Measurements from ENCODE around the gene MTHFD1.

Gene MTHFD1

DNA sequence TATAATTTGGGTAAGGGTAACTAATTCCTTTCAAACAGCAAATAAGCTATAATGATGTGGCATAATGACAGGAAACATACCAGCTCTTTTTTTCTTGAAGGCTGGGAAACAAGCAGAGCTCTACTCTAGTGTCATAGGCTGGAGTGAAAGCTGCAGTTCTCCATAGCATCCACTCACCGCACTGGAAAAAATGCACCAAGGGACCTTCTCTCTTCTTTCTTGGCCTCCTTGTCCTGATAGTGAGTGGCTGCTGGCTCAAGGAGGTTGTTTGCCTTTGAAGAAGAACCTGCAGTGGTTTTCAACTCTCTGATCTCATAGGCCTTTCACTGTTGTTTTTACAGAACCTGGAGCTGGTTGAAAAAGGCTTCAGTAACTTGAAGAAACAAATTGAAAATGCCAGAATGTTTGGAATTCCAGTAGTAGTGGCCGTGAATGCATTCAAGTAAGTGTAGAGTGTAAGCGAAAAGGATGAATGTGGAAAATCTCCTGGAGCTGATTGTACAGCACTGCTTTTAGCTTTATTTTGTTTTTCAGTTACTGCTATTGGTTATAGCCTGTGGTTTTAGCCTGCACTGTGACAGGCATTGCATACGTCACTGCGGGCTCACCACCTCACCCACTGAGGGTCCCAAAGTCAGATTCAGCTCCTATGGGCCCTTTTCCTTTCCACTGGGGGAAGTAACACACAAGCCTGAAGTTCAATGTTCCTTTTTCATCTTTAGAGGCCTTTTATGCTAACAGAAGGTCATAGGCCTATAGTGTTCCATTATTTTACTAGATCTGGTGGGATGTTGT lies 59.9 kb downstream of the MTHFD1 start:
- DNase-seq (ENCODE audit: low read depth), result no peak

DNA sequence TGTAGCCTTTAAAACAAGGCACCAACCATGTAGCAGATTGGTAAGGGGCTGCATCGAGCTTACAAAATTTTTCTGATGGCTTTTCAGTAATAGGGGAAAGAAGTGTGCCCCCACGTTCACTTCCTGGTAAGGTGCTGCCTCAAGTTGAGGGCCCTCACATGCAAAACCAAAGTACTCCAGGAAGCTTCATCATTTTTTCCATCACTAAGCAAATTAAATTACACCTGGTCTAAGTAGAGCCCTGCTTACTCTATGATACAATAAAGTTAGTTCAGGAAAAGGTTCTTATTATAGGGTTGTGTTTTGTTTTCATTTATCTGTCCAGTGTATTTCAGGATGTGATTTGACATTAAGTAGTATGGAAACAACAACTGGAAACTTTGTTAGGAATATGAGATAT lies 62.1 kb downstream of the MTHFD1 start:
- no peak for DNase-seq (ENCODE audit: low read depth)

DNA sequence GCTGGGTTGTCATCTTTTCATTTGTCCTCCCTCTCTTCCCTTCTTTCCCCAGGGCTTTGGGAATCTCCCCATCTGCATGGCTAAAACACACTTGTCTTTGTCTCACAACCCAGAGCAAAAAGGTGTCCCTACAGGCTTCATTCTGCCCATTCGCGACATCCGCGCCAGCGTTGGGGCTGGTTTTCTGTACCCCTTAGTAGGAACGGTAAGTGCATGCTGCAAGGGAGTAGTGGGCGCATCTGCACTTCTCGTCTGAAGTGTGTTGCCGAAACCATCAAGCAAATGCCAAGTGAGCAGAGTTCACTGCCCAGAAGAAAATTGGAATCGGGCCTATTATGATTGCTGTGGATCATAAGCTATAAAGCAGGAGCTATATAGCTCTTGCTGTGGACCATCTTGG lies 66.5 kb downstream of the MTHFD1 start:
- no peak for DNase-seq (ENCODE audit: low read depth)

DNA sequence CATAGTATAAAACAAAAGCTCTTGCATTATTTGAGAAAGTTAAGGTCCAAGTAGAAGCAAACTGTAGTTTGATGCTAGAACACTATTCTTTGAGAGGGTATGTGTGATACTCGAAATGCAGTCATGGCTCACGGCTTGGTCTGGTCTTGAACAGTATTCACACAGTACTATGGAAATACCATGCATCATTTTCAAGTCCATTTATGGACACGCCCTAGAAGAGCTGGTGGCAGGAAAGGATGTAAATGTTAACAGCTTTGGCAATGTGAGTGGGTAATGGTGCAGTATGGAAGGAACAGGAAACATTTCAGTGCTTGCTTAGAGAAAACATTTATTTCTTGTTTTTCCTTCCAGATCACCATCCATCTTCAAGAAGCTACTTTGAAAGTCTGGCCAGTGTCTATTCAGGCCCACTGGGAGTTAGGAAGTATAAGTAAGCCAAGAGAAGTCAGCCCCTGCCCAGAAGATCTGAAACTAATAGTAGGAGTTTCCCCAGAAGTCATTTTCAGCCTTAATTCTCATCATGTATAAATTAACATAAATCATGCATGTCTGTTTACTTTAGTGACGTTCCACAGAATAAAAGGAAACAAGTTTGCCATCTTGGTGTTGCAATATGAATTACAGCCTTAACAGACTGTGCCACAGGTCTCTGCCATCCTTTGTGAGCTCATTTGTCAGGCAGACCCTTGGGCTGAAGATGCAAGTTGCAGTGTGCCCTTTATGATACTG lies 71.4 kb downstream of the MTHFD1 start:
- DNase-seq (ENCODE audit: low read depth), result peak; percentile 35

GRCh38 chr14:64461221-64461620 lies 73.1 kb downstream of the MTHFD1 start:
- no peak for DNase-seq (ENCODE audit: low read depth)

GRCh38 chr14:64463195-64463594 lies 75.0 kb downstream of the MTHFD1 start:
- no peak for DNase-seq (ENCODE audit: low read depth)

DNA sequence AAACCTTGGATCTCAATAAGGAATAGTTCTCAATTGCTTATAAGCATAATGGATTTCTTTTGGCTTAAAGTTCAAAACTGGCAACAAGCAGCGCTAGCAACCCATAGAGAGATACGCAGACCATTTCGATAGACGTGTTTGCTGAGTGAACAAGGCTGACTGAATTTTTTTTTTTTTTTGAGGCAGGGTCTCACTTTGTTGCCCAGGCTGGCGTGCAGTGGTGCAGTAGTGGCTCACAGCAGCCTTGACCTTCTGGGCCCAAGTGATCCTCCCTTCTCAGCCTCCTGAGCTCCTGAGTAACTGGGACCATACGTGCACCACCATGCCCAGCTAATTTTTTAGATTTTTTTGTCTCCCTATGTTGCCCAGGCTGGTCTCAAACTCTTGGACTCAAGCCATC lies 75.7 kb downstream of the MTHFD1 start:
- no peak for DNase-seq (ENCODE audit: low read depth)

GRCh38 chr14:64464651-64465050 lies 76.5 kb downstream of the MTHFD1 start:
- DNase-seq (ENCODE audit: low read depth), result no peak

DNA sequence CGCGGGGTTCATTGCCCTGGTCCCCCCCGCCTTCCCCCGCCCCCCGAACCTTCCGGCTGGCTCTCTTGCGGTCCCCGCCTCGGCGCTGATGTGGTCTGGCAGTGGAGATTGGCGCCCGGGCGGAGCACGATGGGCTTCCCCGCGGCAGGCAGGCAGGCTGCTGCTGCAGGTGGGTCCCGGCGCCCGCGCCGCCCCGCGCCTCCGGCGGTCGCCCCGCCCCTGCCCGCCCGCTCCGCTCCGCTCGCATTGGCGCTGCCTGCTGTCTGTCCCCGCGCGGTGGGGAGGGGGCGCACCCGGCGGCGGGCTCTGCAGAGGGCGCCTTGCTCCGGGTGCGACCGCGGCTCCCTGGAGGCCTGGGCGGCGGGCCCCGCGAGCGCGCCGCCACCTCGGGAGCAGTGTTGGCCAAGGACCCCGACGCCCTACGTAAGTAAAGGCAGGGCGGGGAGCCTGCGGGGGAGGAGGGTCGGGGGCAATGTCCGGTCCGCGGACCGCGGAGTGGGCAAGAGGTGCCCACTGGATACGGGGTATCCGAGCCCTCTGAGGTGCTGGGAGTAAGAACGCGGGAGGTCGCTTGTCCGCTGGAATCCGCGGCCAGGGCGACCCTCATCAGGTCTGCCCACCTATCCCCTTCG lies 77.2 kb downstream of the MTHFD1 start, which contains the start of gene AKAP5:
AKAP5 (plus strand) TSS at position 309 of the 632 bp plus-strand sequence. CDS start 2,896 bp downstream, outside the sequence.
- DNase-seq (ENCODE audit: low read depth), result peak; percentile 13

DNA sequence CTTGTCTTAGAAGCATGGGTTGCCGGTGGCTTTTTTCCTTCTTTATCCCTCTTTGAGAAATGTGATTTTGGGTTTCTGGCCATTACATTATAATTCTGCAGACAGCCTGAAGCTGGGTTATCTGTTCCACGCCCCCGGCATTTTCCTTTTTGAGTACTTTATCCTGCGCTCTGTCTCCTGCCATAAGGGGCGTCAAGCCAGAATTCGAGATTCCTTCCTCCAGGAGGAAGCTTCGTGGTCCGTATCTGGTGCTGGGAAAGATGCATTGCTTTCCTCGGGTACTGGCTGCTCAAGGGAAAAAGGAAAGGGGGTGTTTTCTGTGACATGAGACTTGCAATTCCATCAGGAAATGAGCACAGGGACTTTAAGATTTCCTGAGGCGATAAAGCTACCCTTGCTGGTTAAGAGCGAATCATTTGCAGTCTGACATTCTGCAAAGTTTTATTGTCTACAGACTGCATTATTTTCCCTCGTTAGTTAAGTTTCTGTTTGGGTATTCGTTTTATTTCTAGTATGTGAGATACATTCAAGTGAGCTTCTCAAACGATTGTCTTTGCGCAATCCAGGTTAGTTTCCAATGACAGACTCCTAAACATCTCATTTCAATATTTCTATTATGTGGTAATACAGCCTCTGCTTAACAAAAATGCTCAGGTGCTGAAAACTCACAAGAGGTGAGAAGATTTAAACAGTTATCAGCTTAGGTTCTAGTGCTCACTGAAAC lies 77.8 kb downstream of the MTHFD1 start:
- peak; percentile 52 for DNase-seq (ENCODE audit: low read depth)

GRCh38 chr14:64467101-64467500 lies 78.9 kb downstream of the MTHFD1 start:
- peak; percentile 90 for DNase-seq (ENCODE audit: low read depth)

GRCh38 chr14:64467566-64467965 lies 79.4 kb downstream of the MTHFD1 start:
- DNase-seq (ENCODE audit: low read depth), result no peak

DNA sequence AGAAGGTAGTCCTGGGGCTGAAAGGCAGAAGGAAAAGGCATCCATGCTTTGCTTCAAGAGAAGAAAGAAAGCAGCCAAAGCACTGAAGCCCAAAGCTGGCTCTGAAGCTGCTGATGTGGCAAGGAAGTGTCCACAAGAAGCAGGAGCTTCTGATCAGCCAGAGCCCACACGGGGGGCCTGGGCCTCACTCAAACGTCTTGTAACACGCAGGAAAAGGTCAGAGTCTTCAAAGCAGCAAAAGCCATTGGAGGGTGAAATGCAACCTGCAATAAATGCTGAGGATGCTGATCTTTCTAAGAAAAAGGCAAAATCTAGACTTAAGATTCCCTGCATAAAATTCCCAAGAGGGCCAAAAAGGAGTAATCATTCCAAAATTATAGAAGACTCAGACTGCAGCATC lies 80.3 kb downstream of the MTHFD1 start:
- DNase-seq (ENCODE audit: low read depth), result no peak

- DNase-seq (ENCODE audit: low read depth), result no peak
Measured at GRCh38 chr14:64474041-64474440, 85.9 kb downstream of the MTHFD1 start.

DNA sequence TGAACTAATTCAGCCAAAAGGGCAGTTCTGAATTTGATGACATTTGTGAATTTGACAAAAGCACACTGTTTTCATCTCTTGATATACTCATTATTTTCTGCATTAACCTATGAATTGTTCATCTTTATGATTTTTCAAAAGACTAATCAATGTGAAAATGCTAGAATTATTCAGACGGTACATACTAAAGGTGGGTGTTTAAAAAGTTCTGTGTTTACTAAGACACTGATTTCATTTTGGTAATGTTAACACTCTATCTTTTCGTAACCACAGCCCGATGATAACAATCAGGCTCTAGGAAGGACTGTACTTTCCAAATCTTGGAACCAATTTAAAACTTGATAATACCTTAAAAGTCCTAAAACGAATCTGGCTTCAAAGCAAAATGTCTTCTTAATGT lies 86.5 kb downstream of the MTHFD1 start:
- no peak for DNase-seq (ENCODE audit: low read depth)

- DNase-seq (ENCODE audit: low read depth), result no peak
Measured at GRCh38 chr14:64475585-64476273, 87.6 kb downstream of the MTHFD1 start.

DNA sequence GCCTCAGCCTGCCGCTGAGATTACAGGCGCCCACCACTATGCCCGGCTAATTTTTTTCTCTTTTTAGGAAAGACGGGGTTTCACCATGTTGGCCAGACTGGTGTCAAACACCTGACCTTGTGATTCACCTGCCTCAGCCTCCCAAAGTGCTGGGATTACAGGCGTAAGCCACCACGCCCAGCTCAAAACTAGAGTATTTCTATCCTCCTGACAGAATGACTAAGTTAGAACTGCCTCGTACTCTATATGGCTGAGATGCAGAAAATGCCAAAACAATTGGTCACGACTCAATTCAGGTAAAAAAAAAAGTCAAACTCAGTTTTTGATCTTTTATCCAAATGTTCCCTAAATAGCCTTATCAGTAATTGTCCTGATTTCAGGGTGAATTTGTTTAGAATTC lies 88.3 kb downstream of the MTHFD1 start:
- DNase-seq (ENCODE audit: low read depth), result no peak

GRCh38 chr14:64478634-64479250 lies 90.6 kb downstream of the MTHFD1 start:
- DNase-seq (ENCODE audit: low read depth), result peak; percentile 25

- no peak for DNase-seq (ENCODE audit: low read depth)
Measured at GRCh38 chr14:64488590-64489099, 100.5 kb downstream of the MTHFD1 start.

DNA sequence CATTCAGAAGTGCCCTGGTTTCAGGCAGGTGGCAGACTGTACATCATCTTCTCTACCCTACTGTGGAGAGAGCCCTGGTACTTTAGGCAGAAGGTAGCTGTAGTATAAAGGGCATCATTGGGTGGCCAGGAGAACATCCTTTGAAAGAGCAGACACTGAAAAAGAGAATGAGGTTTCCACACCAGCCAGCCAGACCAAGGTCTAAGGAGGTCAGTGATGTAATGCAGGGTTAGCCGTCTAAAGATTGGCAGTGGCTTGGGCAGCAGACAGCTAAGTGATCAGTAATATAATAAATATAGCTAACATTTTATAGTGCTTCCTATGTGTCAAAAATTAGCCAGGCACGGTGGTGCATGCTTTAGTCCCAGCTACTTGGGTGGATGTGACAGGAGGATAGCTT lies 103.5 kb downstream of the MTHFD1 start:
- no peak for DNase-seq (ENCODE audit: low read depth)

DNA sequence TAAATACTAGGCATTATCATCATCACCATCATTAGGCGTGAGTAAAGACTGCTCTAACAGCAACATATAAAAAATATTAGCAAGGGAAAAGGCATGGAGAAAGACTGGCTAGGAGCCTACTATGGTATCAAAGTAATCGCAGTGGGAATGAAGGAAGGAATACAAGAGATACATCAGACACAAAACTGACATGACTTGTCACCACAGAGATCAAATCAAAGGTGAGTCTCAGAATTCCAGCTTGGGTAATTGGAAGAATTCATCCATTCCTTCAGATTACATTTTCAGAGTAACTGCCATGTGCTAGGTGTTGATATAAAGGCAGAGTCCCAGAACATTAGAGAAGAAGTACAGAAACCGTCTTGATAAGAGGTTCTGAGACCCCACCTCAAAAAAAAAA lies 105.3 kb downstream of the MTHFD1 start:
- no peak for DNase-seq (ENCODE audit: low read depth)
